ENCODE measurements around the gene PRR33. TPM values are rescaled to one million over a fixed set of nuclear protein-coding genes. Genes with fewer than 3 reads are reported as not detected.

Gene PRR33
- total RNA-seq, 1 experiment from 2014 or later: not detected

- TF ChIP-seq CBX3 (IDR thresholded peaks at IDR 0.05; ENCODE audit: low read depth): no peak
Measured at GRCh38 chr11:1845561-1846452, 45.9 kb downstream of the PRR33 start (continued).

DNA sequence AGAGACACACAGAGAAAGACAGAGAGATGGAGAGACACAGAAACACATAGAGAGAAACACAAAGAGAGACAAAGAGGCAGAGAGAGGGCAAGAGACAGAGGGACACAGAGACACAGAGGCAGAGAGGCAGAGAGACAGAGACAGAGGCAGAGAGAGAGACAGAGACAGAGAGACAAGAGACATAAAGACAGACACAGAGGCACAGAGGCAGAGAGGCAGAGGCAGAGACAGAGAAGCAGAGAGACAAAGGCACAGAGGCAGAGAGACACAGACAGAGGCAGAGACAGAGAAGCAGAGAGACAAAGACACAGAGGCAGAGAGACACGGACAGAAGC lies 46.6 kb downstream of the PRR33 start:
- no peaks in the 10 kb centered on the region for H3K4me1 ChIP-seq (ENCODE audit: control insufficient read depth in 1 of 2, insufficient read depth in 2 of 2, low read length in 2 of 2)
- H3K27me3 ChIP-seq (ENCODE audit: insufficient read depth, low read length): no peaks in the 10 kb centered on the region
- no peak overlapping the region for H3K9ac ChIP-seq (ENCODE audit: low read length)
- no peak overlapping the region for H2AFZ ChIP-seq (ENCODE audit: low read depth, low read length, poor library complexity, severe bottlenecking)
- RAD21 ChIA-PET (ENCODE audit: low non-redundant PET in 1 of 2, low total read pairs in 2 of 2, uncharacterized antibody in 2 of 2, unreplicated experiment in 2 of 2): no interaction called here
- H3K79me2 ChIP-seq (ENCODE audit: insufficient read depth, low read length): no peaks in the 10 kb centered on the region
- H3K9me2 ChIP-seq (ENCODE audit: insufficient read depth): no peaks in the 10 kb centered on the region
- BruUV-seq (replicated peaks): no TSS peak
- H3K27ac ChIP-seq (ENCODE audit: low read depth, low read length): no peak overlapping the region
- H3K4me3 ChIP-seq (replicated peaks in 1 of 2; ENCODE audit: low read depth in 1 of 2, low read length in 2 of 2): no peak overlapping the region
- no peak overlapping the region for H3K4me2 ChIP-seq (ENCODE audit: low read length)
- CTCF ChIA-PET: no interaction called here
- DNase-seq (ENCODE audit: low read depth, low spot score): no peak
- TF ChIP-seq ELF1 (IDR thresholded peaks at IDR 0.05; ENCODE audit: borderline replicate concordance, low read depth) (no peak), CTCF (IDR thresholded peaks at IDR 0.05 in 2 of 3, conservative IDR thresholded peaks at IDR 0.05 in 1 of 3; ENCODE audit: borderline replicate concordance in 1 of 3, insufficient read depth in 1 of 3, low read depth in 2 of 3, low read length in 2 of 3) (no peak), POLR2AphosphoS5 (IDR thresholded peaks at IDR 0.05; ENCODE audit: low read depth, low read length) (no peak), YY1 (IDR thresholded peaks at IDR 0.05; ENCODE audit: extremely low read depth, insufficient replicate concordance, low read depth, low read length) (no peak), RAD21 (IDR thresholded peaks at IDR 0.05; ENCODE audit: low read depth) (no peak), EZH2 (IDR thresholded peaks at IDR 0.05) (no peak), TCF7L2 (IDR thresholded peaks at IDR 0.05; ENCODE audit: borderline replicate concordance, extremely low read depth, insufficient read depth, insufficient read length) (no peak), CEBPB (IDR thresholded peaks at IDR 0.05; ENCODE audit: low read depth) (no peak), ZBTB33 (IDR thresholded peaks at IDR 0.05; ENCODE audit: extremely low read depth, insufficient replicate concordance, low read length) (no peak), POLR2A (IDR thresholded peaks at IDR 0.05; ENCODE audit: borderline replicate concordance, extremely low read depth, insufficient read depth, insufficient read length) (no peak), EZH2phosphoT487 (IDR thresholded peaks at IDR 0.05; ENCODE audit: borderline replicate concordance) (no peak), SIN3A (IDR thresholded peaks at IDR 0.05; ENCODE audit: low read depth) (no peak)
- TF ChIP-seq, protein P1, sequence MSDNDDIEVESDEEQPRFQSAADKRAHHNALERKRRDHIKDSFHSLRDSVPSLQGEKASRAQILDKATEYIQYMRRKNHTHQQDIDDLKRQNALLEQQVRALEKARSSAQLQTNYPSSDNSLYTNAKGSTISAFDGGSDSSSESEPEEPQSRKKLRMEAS (IDR thresholded peaks at IDR 0.05): no peak
- no peaks in the 10 kb centered on the region for H3K9me3 ChIP-seq (ENCODE audit: control insufficient read depth in 1 of 2, insufficient read depth in 1 of 2, low read depth in 1 of 2, low read length in 2 of 2)
- POLR2A ChIA-PET: no interaction called here
- H4K20me1 ChIP-seq (ENCODE audit: insufficient read depth): no peaks in the 10 kb centered on the region
- H3K36me3 ChIP-seq (ENCODE audit: control insufficient read depth in 1 of 2, insufficient read depth in 2 of 2, low read length in 2 of 2): no peaks in the 10 kb centered on the region
- intact Hi-C loops (cut with micrococcal nuclease): no loop called here
- no peak for ATAC-seq
